Stomach smooth muscle (tissue), 2 donors: Measurements from ENCODE around the gene SHISA5.
"Not testable (repeated sequence)": the region's sequence is repeated elsewhere in the genome, so short reads cannot be mapped to it uniquely, and the experiment has no call there.

Experiments
- H3K27ac ChIP-seq: one replicate; pipeline ENCODE4 v1.7.0; 2013; ENCODE audit warnings: mild to moderate bottlenecking, low read length, inconsistent platforms
- H3K27me3 ChIP-seq, 2 donors: one replicate each; pipeline ENCODE4 v1.7.0; 2013; ENCODE audit warnings: low read length in 2 of 2; ENCODE audit not compliant: insufficient read depth in 2 of 2, control insufficient read depth in 1 of 2
- H3K36me3 ChIP-seq, 2 donors: one replicate each; pipeline ENCODE4 v1.7.0; 2013; ENCODE audit warnings: low read length in 2 of 2; ENCODE audit not compliant: control insufficient read depth in 2 of 2, insufficient read depth in 2 of 2
- H3K4me1 ChIP-seq: one replicate; pipeline ENCODE4 v1.7.0; 2013; ENCODE audit warnings: low read length; ENCODE audit not compliant: control insufficient read depth, insufficient read depth
- H3K4me3 ChIP-seq, 2 donors: one replicate each; pipeline ENCODE4 v1.7.0; 2013; ENCODE audit warnings: low read length in 2 of 2
- H3K9ac ChIP-seq, 2 donors: one replicate each; pipeline ENCODE4 v1.7.0; 2013; ENCODE audit warnings: low read length in 2 of 2, mild to moderate bottlenecking in 1 of 2
- H3K9me3 ChIP-seq, 2 donors: one replicate each; pipeline ENCODE4 v1.7.0; 2013; ENCODE audit warnings: low read length in 2 of 2; ENCODE audit not compliant: control insufficient read depth in 2 of 2
- donor health status: healthy.
- donor health status: Pancreatic carcinoma.

Gene SHISA5

DNA sequence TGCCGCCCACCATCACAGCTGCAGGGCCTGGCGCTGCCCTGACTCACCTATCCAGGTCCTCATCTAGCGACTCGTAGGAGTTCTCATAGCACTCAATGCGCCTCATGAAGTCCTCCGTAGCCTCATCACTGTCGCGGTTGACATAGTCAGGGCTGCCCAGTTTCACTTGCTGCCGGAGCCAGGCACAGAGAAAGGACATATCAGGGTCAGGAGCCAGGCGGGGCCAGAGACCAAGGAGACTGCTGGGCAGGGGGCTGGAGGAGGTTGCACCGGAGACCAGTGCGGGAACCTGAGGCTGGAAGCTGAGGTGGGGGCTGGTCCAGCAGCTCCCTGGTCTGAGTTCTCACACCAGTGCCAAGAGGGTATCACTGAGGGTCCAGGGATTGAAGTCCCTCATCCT, 34.5 kb upstream of the SHISA5 start:
- H3K4me3 ChIP-seq = no peak overlapping the region
- H3K9me3 ChIP-seq = no peaks in the 10 kb centered on the region
- H3K4me1 ChIP-seq = no peaks in the 10 kb centered on the region
- H3K36me3 ChIP-seq = peaks cover 16 to 23% of the 10 kb centered on the region in 2 donors
- no peak overlapping the region for H3K9ac ChIP-seq
- H3K27ac ChIP-seq = no peak overlapping the region
- H3K27me3 ChIP-seq = no peaks in the 10 kb centered on the region

DNA sequence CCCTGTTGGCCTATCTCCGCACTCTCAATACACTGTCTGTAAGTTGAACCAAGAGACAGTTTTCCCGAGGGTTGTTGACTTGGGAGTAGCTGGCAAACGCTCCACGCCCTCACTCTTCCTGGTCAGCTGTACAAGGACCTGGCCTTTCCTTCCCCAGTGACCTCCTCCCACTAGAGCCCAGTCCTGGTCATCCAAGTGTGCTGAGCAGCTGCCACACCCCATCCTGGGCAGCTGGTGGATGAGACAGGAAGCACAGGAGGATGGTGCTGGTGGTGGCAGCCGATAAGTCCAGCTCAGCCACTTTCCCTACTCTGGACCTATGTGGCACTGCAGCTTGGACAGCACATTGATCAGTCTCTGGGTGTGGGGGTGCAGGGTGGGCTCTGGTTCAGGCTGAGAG, 32.8 kb upstream of the SHISA5 start:
- Histone ChIP-seq H3K36me3 (peaks cover 16 to 23% of the 10 kb centered on the region in 2 donors), H3K27me3 (no peaks in the 10 kb centered on the region)

DNA sequence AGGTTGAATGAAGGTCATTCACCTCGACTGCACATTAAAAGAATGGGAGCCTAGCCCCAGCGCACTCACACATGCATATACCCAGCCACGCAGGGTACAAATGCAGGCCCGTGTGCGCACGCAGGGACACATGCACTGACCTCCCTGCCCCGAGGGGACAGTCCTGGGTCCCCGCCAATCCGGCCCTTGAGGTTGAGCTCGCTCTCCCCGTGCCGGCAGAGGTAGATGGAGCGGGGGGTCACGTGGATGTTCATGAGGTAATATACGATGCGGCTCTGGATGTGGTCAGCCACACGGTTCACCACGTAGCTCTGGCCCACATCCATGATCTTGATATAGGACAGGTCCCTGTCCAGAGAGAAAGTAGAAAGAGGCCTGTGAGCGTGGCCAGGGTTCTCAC, 32.1 kb upstream of the SHISA5 start:
- no peaks in the 10 kb centered on the region for H3K27me3 ChIP-seq

More for the DNA sequence above, 32.8 kb upstream of the SHISA5 start:
- H3K9ac ChIP-seq = no peak overlapping the region
- no peaks in the 10 kb centered on the region for H3K4me1 ChIP-seq
- H3K9me3 ChIP-seq = no peaks in the 10 kb centered on the region
- H3K27ac ChIP-seq = no peak overlapping the region
- no peak overlapping the region for H3K4me3 ChIP-seq

DNA sequence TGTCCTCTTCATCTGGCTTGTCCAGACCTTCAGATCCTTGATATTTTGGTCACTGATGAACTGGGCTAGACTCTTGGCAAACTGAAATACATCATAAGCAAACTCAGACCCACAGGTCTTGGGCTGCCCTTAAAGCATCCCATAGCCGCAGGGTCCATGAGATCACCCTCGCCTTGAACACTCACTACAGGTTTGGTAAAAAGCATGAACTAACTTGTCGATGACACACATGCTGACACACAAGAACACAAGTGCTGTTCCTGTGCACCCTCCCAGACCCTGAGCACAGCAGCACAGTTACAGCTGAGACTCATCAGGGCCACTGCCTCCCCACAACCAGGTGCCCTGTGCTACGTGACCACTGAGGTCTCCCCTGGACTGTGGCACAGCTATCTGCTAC, 31.6 kb upstream of the SHISA5 start:
- no peaks in the 10 kb centered on the region for H3K9me3 ChIP-seq
- no peak overlapping the region for H3K4me3 ChIP-seq
- H3K9ac ChIP-seq = no peak overlapping the region
- H3K36me3 ChIP-seq = peaks cover 16 to 23% of the 10 kb centered on the region in 2 donors
- no peak overlapping the region for H3K27ac ChIP-seq
- no peaks in the 10 kb centered on the region for H3K4me1 ChIP-seq
- H3K27me3 ChIP-seq = no peaks in the 10 kb centered on the region

More for the DNA sequence above, 32.1 kb upstream of the SHISA5 start:
- Histone ChIP-seq H3K4me3 (no peak overlapping the region), H3K9me3 (no peaks in the 10 kb centered on the region), H3K4me1 (no peaks in the 10 kb centered on the region), H3K27ac (no peak overlapping the region), H3K36me3 (peaks cover 16 to 23% of the 10 kb centered on the region in 2 donors), H3K9ac (no peak overlapping the region)

DNA sequence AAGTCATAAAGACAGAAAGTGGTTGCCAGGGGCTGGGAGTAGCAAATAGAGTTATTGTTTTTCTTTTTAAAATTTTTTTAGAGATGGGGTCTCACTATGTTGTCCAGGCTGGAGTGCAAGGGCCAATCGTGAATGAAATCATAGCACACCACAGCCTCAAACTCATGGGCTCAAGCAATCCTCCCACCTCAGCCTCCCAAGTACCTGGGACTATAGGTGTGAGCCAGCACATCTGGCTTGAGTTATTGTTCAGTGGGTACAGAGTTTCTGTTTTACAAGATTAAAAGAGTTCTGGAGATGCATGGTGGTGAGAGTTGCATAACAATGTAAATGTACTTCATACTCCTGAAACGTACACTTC, 29.0 kb upstream of the SHISA5 start:
- no peaks in the 10 kb centered on the region for H3K9me3 ChIP-seq
- peaks cover 16 to 17% of the 10 kb centered on the region in 2 donors for H3K36me3 ChIP-seq
- H3K4me3 ChIP-seq = no peak overlapping the region
- H3K27me3 ChIP-seq = no peaks in the 10 kb centered on the region
- no peak overlapping the region for H3K9ac ChIP-seq
- no peaks in the 10 kb centered on the region for H3K4me1 ChIP-seq
- no peak overlapping the region for H3K27ac ChIP-seq

DNA sequence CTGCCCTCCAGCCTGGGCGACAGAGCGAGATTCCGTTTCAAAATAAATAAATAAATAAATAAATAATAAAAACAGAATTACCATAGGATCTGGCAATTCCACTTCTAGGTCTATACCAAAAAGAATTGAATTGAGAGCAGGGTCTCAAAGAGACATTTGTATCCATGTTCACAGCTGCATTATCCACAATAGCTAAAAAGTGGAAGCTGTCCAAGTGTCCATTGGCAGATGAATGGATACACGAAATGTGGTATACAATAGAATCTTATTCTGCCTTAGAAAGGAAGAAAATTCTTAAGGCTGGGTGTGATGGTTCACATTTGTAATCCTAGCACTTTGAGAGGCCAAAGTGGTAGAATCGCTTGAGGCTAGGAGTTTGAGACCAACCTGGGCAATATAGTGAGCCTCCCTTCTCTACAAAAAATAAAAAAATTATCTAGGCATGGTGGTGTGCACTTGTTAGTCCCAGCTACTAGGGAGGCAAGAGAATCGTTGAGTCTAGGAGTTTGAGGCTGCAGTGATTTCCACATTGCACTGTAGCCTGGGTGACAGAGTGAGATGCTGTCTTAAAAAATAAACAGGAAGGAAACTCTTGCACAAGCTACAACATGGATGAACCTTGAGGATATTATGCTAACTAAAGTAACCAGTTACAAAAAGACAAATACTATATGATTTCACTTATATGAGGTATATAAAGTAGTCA, 28.4 kb upstream of the SHISA5 start:
- Histone ChIP-seq H3K9me3 (no peaks in the 10 kb centered on the region), H3K4me1 (no peaks in the 10 kb centered on the region), H3K27ac (no peak overlapping the region), H3K36me3 (peaks cover 16 to 17% of the 10 kb centered on the region in 2 donors), H3K27me3 (no peaks in the 10 kb centered on the region), H3K4me3 (no peak overlapping the region), H3K9ac (no peak overlapping the region)

DNA sequence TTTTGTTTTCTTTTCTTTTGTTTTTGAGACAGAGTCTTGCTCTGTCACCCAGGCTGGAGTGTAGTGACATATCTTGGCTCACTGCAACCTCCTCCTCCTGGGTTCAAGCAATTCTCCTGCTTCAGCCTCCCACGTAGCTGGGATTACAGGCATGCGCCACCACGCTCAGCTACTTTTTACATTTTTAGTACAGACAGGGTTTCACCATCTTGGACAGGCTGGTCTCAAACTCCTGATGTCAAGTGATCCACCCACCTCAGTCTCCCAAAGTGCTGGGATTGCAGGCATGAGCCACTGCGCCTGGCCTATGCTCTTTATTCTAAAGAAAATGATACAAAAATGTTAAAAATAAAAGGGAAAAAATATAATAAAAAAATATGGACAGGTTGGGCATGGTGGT, 26.7 kb upstream of the SHISA5 start:
- H3K9ac ChIP-seq = not testable (repeated sequence)

DNA sequence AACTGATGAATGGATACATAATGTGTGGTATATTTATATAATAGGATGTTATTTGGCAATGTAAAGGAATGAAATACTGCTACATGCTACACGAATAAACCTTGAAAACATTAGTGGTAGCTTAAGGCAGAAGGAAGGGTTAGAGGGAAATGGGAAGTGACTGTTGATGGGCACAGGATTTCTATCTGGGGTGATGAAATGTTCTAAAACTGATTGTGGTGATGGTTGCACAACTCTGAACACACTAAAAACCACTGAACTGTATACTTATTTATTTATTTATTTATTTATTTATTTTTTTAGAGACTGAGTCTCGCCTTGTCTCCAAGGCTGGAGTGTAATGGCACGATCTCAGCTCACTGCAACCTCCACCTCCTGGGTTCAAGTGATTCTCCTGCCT, 24.8 kb upstream of the SHISA5 start:
- Histone ChIP-seq H3K4me1 (no peaks in the 10 kb centered on the region), H3K4me3 (no peak overlapping the region), H3K9me3 (no peaks in the 10 kb centered on the region), H3K27me3 (no peaks in the 10 kb centered on the region), H3K36me3 (peaks cover 0 to 2% of the 10 kb centered on the region in 2 donors), H3K27ac (no peak overlapping the region), H3K9ac (no peak overlapping the region)

More for the DNA sequence above, 26.7 kb upstream of the SHISA5 start:
- not testable (repeated sequence) for H3K27me3 ChIP-seq, H3K36me3 ChIP-seq, H3K4me3 ChIP-seq, H3K9me3 ChIP-seq, H3K27ac ChIP-seq, H3K4me1 ChIP-seq

DNA sequence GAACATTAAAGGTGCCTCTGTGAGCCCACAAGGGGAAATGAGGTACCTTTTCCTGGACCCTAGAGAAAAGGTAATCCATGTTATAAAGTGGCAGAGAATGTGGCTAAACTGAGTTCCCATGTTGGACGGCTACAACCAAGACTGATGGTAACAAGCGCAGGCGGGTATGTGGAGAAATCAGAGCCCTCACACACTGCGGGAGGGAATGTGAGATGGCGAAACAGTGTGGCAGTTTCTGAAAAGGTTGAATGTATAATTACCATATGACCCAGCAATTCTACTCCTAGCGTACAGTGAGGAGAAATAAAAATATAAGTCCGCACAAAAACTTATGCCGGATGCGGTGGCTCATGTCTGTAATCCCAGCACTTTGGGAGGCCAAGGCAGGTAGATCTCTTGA, 24.1 kb upstream of the SHISA5 start:
- Histone ChIP-seq H3K4me3 (no peak overlapping the region), H3K4me1 (no peaks in the 10 kb centered on the region), H3K36me3 (peaks cover 0 to 2% of the 10 kb centered on the region in 2 donors)

DNA sequence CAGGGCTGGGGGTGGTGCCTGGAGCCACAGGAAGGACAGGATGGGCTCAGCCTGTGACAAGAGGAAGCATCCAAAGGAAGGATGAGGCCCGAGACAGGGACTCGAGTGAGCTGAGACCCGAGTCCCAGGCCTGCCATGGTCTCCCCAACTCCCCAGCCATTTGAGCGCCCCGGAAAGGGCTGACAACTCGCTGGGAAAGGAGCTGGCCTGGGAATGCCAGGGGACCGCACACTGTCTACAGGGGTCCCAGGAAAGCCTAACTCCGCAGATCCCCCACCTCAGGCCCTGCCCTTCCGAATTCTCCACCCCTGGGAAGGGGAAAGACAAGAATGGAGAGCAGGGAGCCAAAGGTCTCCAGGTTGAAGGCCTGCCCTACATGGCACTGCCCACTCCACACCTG, 21.0 kb upstream of the SHISA5 start:
- peaks cover 0 to 2% of the 10 kb centered on the region in 2 donors for H3K36me3 ChIP-seq
- H3K4me3 ChIP-seq = no peak overlapping the region
- H3K9ac ChIP-seq = no peak overlapping the region
- no peaks in the 10 kb centered on the region for H3K4me1 ChIP-seq
- H3K9me3 ChIP-seq = no peaks in the 10 kb centered on the region
- H3K27me3 ChIP-seq = no peaks in the 10 kb centered on the region
- no peak overlapping the region for H3K27ac ChIP-seq

More for the DNA sequence above, 24.1 kb upstream of the SHISA5 start:
- no peaks in the 10 kb centered on the region for H3K27me3 ChIP-seq
- H3K9me3 ChIP-seq = no peaks in the 10 kb centered on the region
- H3K27ac ChIP-seq = no peak overlapping the region
- H3K9ac ChIP-seq = no peak overlapping the region

DNA sequence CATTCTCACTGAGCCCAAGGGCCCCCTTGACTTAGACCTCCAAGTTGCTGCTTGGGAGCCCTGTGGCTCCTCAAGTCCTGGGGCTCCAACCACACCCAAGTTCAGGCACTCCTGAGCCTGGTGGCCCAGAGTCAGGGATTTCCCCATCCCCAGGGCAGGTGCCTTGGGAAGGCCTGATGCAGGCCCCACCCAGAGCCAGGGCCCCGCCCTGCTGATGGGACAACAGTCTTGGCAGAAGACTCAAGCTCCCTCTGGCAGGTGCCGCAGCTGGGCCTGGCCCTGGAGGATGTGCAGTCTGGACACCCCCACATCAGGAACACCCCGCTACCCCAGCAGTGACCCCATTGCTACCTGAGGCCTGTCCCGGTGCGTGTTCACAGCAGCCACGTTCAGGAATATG, 17.7 kb upstream of the SHISA5 start:
- Histone ChIP-seq H3K27ac (no peak overlapping the region), H3K27me3 (no peaks in the 10 kb centered on the region), H3K4me1 (no peaks in the 10 kb centered on the region), H3K9me3 (no peaks in the 10 kb centered on the region), H3K4me3 (no peak overlapping the region), H3K36me3 (no peaks in the 10 kb centered on the region), H3K9ac (no peak overlapping the region)
